Right atrium auricular region (tissue), 2 donors: Measurements from ENCODE around the gene POFUT1. TPM values are rescaled to one million over a fixed set of nuclear protein-coding genes. Genes with fewer than 3 reads are reported as not detected.
"Not testable (repeated sequence)": the region's sequence is repeated elsewhere in the genome, so short reads cannot be mapped to it uniquely, and the experiment has no call there.

ENCODE experiments used
- DNase-seq: peaks from one replicate; pipeline ENCODE4 v3.0.0-alpha.2; 2019; ENCODE audit warnings: low spot score
- H3K27ac ChIP-seq, 2 donors: fragments of 200-600 bp; sonication (generic); 1 replicate in 1 of 2; 2 replicates in 1 of 2; pipeline ENCODE4 v1.5.1; 2016 to 2019
- H3K27me3 ChIP-seq, 2 donors: fragments of 200-600 bp; sonication (generic); one replicate each; pipeline versions ENCODE4 v1.5.1 to v1.6.0; 2017 to 2019
- H3K36me3 ChIP-seq: fragments of 200-600 bp; sonication (generic); one replicate; pipeline ENCODE4 v1.5.1; 2016
- H3K4me1 ChIP-seq, 2 donors: fragments of 200-600 bp; sonication (generic); one replicate each; pipeline versions ENCODE4 v1.5.1 to v1.6.0; 2017 to 2019
- H3K4me3 ChIP-seq, 2 donors: fragments of 200-600 bp; sonication (generic); 1 replicate in 1 of 2; 2 replicates in 1 of 2; pipeline ENCODE4 v1.5.1; 2017 to 2019; ENCODE audit warnings: mild to moderate bottlenecking in 1 of 2, moderate library complexity in 1 of 2
- H3K9me3 ChIP-seq, 2 donors: fragments of 200-600 bp; sonication (generic); one replicate each; pipeline ENCODE4 v1.5.1; 2019
- total RNA-seq, 2 donors: library from RNA; depleted of rRNA; stranded (reverse); fragments of >200 nt; gene quantifications; one replicate each; pipeline ENCODE4 v1.1.0, GENCODE V29; 2016
- TF ChIP-seq, protein P1 (sequence below), 2 donors: fragments of 200-600 bp; sonication (generic); IDR thresholded peaks; one replicate each; pipeline ENCODE4 v1.5.1; 2019; ENCODE audit warnings: antibody characterized with exemption in 2 of 2

Gene POFUT1
- total RNA-seq, 2 donors from 2014 or later, result 26.8 to 31.6 TPM

DNA sequence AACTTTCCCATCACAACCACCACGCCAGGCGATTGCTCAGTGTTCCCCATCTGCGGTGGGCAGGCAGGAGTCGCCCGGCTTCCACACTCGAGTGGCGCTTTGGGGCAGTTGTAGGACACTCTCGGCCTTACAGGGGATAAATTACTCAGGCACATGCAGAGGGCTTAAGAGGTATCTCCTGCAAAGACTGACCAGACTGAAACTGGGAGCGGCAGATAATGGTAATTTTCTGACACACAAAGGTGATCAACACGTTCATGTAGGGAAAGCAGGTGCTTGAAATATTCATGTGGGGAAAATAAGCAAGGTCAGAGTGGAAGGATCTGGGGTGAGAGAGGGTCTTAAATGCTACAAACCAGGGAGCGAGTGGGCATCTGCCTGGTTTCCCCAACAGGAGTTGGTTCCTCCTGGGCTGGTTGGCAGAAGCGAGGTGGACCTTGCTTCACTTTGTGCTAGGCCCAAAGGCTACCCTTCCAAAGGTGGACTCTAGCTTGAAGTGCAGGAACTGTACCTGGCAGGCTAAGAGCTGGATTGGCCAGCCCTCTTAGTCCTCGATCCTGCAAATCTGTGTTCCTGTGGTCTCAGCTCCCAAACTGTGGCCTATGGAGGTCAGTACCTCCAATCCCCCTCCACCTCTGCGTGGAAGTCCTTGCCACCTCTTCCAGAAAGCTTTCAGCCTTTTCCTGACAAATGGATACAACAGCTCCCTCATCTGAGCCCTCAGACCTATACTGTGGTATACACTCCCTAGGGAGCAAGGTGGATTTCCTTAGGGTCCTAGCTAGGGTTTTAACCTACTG lies 16.9 kb upstream of the POFUT1 start:
- no peak for DNase-seq
- peak overlapping the region; percentile 65 to 68 for H3K4me3 ChIP-seq
- H3K36me3 ChIP-seq, result peaks cover 7% of the 10 kb centered on the region
- peaks cover 0 to 47% of the 10 kb centered on the region in 2 donors for H3K4me1 ChIP-seq
- TF ChIP-seq, protein P1, sequence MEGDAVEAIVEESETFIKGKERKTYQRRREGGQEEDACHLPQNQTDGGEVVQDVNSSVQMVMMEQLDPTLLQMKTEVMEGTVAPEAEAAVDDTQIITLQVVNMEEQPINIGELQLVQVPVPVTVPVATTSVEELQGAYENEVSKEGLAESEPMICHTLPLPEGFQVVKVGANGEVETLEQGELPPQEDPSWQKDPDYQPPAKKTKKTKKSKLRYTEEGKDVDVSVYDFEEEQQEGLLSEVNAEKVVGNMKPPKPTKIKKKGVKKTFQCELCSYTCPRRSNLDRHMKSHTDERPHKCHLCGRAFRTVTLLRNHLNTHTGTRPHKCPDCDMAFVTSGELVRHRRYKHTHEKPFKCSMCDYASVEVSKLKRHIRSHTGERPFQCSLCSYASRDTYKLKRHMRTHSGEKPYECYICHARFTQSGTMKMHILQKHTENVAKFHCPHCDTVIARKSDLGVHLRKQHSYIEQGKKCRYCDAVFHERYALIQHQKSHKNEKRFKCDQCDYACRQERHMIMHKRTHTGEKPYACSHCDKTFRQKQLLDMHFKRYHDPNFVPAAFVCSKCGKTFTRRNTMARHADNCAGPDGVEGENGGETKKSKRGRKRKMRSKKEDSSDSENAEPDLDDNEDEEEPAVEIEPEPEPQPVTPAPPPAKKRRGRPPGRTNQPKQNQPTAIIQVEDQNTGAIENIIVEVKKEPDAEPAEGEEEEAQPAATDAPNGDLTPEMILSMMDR (IDR thresholded peaks at IDR 0.05), result no peak
- no peaks in the 10 kb centered on the region for H3K27me3 ChIP-seq
- H3K27ac ChIP-seq, result peak overlapping the region; percentile 68 to 74
- H3K9me3 ChIP-seq, result no peaks in the 10 kb centered on the region

DNA sequence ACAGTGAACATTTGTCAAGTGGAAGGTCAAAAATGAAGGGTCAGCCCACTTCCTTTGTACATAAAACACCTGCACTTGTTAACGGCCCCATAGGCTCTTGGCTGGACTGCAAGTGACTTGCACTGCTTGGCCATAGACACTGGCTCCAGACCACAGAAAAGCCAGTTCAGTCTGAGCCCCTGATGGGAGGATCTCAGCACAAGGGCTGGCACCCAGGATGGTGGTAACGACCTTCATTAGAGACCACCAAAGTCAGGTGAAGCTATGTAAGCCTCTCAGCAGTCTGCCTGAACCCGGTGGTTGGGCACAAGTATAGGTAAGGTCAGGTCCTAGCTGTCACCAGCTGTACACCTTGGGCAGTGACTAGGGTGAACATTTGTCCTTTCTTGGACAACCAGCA lies 16.3 kb upstream of the POFUT1 start:
- H3K36me3 ChIP-seq, result peaks cover 13% of the 10 kb centered on the region
- DNase-seq, result no peak
- H3K27me3 ChIP-seq, result no peaks in the 10 kb centered on the region
- peaks cover 0 to 47% of the 10 kb centered on the region in 2 donors for H3K4me1 ChIP-seq
- H3K27ac ChIP-seq, result no peak overlapping the region
- H3K4me3 ChIP-seq, result no peak overlapping the region
- TF ChIP-seq, protein P1 (IDR thresholded peaks at IDR 0.05), result no peak
- H3K9me3 ChIP-seq, result no peaks in the 10 kb centered on the region

DNA sequence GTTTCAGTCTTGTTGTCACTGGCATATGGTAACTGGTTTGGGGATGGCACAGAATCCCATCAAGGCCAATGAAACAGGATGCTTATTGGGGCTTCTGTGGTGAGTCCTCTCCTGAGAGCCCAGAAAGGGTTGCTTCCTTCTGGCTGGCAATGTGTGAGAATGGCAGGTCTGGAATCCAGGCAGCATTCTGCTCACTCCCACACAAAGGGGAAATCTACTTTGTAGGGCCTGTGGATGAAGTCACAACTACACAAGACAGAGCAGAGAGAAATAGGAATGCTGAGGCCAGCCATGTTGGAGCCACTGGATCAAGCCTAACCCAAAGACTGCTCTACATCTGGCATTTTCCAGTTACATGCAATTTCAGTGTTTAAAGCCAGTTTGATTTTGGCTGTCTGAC lies 15.8 kb upstream of the POFUT1 start:
- TF ChIP-seq, protein P1 (IDR thresholded peaks at IDR 0.05), result no peak
- no peaks in the 10 kb centered on the region for H3K9me3 ChIP-seq
- H3K4me3 ChIP-seq, result no peak overlapping the region
- peaks cover 18% of the 10 kb centered on the region for H3K36me3 ChIP-seq
- peaks cover 0 to 47% of the 10 kb centered on the region in 2 donors for H3K4me1 ChIP-seq
- H3K27ac ChIP-seq, result no peak overlapping the region
- H3K27me3 ChIP-seq, result no peaks in the 10 kb centered on the region
- no peak for DNase-seq

DNA sequence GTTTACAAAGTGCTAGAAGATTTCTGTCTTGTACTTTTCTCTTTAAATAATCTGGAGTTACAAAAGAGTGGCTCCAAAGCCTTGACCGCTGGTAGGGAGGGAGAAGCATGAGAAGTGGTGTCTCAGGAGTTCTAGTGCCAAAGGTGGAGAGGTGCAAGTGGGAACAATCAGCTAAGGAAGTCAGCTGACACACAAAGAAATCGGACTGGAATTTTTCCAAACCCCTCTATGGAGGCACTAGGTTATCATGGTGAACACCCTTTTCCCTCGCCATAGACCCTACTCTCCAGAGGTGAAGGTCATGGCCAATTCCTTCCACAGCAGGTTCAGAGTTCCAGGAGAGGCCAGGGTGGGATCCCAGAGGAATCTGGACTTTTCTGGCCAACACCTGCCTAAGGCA lies 15.0 kb upstream of the POFUT1 start:
- Histone ChIP-seq H3K4me1 (peaks cover 0 to 47% of the 10 kb centered on the region in 2 donors), H3K4me3 (no peak overlapping the region), H3K9me3 (no peaks in the 10 kb centered on the region), H3K36me3 (peaks cover 26% of the 10 kb centered on the region), H3K27ac (no peak overlapping the region), H3K27me3 (no peaks in the 10 kb centered on the region)
- DNase-seq, result no peak
- TF ChIP-seq, protein P1 (IDR thresholded peaks at IDR 0.05), result no peak

DNA sequence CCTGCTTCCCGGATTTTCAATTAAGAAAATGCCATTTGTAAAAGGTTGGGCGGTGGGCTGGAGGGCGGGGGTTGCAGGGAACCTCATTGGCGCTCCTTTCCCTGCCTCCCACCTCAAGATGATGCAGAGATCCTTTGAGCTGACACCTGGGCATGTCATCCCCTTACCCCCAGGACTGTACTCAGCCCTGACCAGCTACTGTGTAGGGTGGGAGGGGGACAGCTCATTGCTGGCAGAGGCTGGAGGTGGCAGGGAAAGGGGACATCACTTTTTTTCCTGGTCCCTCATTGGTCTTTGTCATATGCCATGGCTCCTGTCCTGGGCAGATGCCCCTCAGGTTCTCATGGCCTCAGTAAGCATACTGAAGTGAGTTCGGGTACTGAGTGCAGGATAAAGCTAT lies 14.3 kb upstream of the POFUT1 start:
- not testable (repeated sequence) for H3K27me3 ChIP-seq, DNase-seq, H3K4me3 ChIP-seq, H3K27ac ChIP-seq, H3K9me3 ChIP-seq
- peaks cover 32% of the 10 kb centered on the region for H3K36me3 ChIP-seq
- H3K4me1 ChIP-seq, result peaks cover 0 to 45% of the 10 kb centered on the region in 2 donors

DNA sequence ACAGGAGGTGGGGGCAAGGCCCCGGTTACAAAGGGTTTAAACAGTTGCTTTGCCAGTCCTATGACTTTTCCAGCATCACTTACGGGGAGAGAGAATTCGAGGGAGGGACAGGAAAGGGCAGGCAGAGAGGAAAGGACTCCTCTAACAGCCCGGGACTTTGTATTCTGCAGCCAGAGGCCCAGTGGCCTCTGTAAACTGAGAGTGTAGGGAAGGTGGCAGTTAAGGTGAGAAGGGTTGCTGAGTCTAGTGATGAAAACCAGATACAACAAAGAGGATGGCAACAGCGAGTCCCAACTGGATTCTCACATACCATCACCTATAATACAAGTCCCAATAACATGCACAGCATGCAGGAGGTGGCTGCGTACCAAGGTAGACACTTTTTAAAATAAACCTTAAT lies 13.7 kb upstream of the POFUT1 start:
- Histone ChIP-seq H3K9me3 (no peaks in the 10 kb centered on the region), H3K4me3 (no peak overlapping the region), H3K27me3 (no peaks in the 10 kb centered on the region), H3K36me3 (peaks cover 37% of the 10 kb centered on the region), H3K27ac (no peak overlapping the region), H3K4me1 (peaks cover 0 to 39% of the 10 kb centered on the region in 2 donors)
- TF ChIP-seq, protein P1 (IDR thresholded peaks at IDR 0.05), result no peak
- DNase-seq, result no peak
